SU-DHL-6 (cell line): Measurements from ENCODE around the gene RNF130.

Source experiments
- H2AFZ ChIP-seq: fragments of 200-600 bp; sonication (generic); 2 replicates; pipeline ENCODE4 v1.6.1; 2014; ENCODE audit warnings: low read depth, mild to moderate bottlenecking, moderate library complexity, mixed read lengths, antibody characterized with exemption, low read length; ENCODE audit not compliant: severe bottlenecking
- H3F3A ChIP-seq: fragments of 200-600 bp; shearing (Covaris generic); 2 replicates; pipeline ENCODE4 v1.6.0; 2016; ENCODE audit warnings: antibody characterized with exemption, mild to moderate bottlenecking; ENCODE audit not compliant: insufficient read depth
- H3K27ac ChIP-seq: fragments of 200-600 bp; sonication (generic); 2 replicates; pipeline ENCODE4 v1.5.1; 2016; ENCODE audit warnings: low read depth, mild to moderate bottlenecking, low read length, moderate library complexity, mixed read lengths
- H3K27me3 ChIP-seq: fragments of 200-600 bp; sonication (generic), shearing (Covaris generic); 2 replicates; pipeline ENCODE4 v1.6.0; 2014; ENCODE audit warnings: mild to moderate bottlenecking, low read length
- H3K36me3 ChIP-seq: fragments of 200-600 bp; sonication (generic); 2 replicates; pipeline ENCODE4 v1.6.1; 2014; ENCODE audit warnings: mild to moderate bottlenecking, low read length, mixed read lengths
- H3K4me2 ChIP-seq: fragments of 300-600, 200-600 bp; shearing (Covaris generic), sonication (generic); 2 replicates; pipeline ENCODE4 v1.6.0; 2014; ENCODE audit warnings: low read length, low read depth, mild to moderate bottlenecking; ENCODE audit not compliant: poor library complexity, severe bottlenecking
- H3K4me3 ChIP-seq: fragments of 200-600 bp; sonication (generic); 2 replicates; pipeline ENCODE4 v1.5.1; 2014; ENCODE audit warnings: antibody characterized with exemption, low read length, mild to moderate bottlenecking, mixed read lengths; ENCODE audit not compliant: insufficient read depth, poor library complexity, severe bottlenecking
- H3K79me2 ChIP-seq: fragments of 200-600 bp; sonication (generic); 2 replicates; pipeline ENCODE4 v1.6.1; 2014; ENCODE audit warnings: mild to moderate bottlenecking, low read length, moderate library complexity; ENCODE audit not compliant: insufficient read depth
- H3K9ac ChIP-seq: fragments of 200-600 bp; sonication (generic); 2 replicates; pipeline ENCODE4 v1.7.0; 2014; ENCODE audit warnings: mild to moderate bottlenecking, low read length
- H3K9me2 ChIP-seq: fragments of 200-600 bp; sonication (generic); replicated peaks from 2 replicates; pipeline ENCODE4 v1.6.1; 2014; ENCODE audit warnings: low read length; ENCODE audit not compliant: insufficient read depth
- H3K9me3 ChIP-seq: fragments of 200-600 bp; sonication (generic); 2 replicates; pipeline ENCODE4 v1.6.1; 2014; ENCODE audit warnings: low read length, mixed read lengths; ENCODE audit not compliant: insufficient read depth
- H4K20me1 ChIP-seq: fragments of 200-600 bp; sonication (generic); 2 replicates; pipeline ENCODE4 v1.6.1; 2014; ENCODE audit warnings: low read depth, mild to moderate bottlenecking, antibody characterized with exemption, low read length, moderate library complexity, mixed read lengths
- EZH2phosphoT487 ChIP-seq: fragments of 200-600 bp; sonication (generic), shearing (Covaris generic); conservative IDR thresholded peaks from 2 replicates; pipeline ENCODE4 v1.6.1; 2018; ENCODE audit warnings: mild to moderate bottlenecking, antibody characterized with exemption, low read length, moderate library complexity, mixed read lengths
- TF ChIP-seq, protein P1 (sequence below): fragments of 200-600 bp; sonication (generic); IDR thresholded peaks from one replicate; pipeline ENCODE4 v1.5.1; 2017; ENCODE audit warnings: antibody characterized with exemption, mild to moderate bottlenecking, low read length, moderate library complexity; ENCODE audit not compliant: insufficient read depth, poor library complexity, severe bottlenecking

RNF130 gene

DNA sequence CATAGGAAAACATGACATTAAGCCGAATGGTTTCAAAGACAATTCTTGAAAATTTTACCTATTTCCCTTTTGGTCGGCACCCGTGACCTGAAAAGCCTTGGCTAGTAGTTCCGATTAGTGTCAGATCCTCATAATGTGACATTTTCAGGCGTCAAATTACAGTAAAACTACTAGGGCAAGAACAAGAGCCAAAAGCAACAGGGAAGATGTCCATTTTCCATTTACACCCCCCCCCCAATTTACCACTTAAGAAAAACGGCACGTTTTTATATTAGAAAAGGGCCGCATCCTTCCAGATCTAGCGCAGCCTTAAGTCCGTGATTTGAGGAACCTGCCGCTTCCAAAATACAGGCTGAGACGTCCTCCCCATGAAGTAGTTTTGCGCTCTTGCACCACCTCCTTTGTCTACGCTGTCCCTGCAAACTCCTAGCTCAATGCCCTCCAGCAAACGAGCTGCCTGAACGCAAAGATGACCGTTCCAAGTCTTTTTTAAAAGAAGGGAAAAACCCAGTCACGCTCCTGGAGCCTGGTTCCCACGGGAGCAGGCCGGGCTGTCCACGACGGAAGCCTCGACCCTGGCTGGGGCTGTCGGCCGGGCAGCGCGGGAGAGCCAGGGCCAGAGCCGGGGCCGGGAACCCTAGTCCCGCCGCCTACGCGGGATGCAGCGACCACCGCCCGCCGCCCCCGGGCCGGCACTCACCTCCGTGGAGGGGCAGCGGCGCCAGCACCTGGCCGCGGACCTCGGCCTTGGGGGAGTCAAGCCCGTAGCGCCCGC lies 616 bp downstream of the RNF130 start:
- H3K4me2 ChIP-seq = no peak overlapping the region
- no peak overlapping the region for H3K4me3 ChIP-seq
- TF ChIP-seq EZH2phosphoT487 = no peak
- TF ChIP-seq, protein P1, sequence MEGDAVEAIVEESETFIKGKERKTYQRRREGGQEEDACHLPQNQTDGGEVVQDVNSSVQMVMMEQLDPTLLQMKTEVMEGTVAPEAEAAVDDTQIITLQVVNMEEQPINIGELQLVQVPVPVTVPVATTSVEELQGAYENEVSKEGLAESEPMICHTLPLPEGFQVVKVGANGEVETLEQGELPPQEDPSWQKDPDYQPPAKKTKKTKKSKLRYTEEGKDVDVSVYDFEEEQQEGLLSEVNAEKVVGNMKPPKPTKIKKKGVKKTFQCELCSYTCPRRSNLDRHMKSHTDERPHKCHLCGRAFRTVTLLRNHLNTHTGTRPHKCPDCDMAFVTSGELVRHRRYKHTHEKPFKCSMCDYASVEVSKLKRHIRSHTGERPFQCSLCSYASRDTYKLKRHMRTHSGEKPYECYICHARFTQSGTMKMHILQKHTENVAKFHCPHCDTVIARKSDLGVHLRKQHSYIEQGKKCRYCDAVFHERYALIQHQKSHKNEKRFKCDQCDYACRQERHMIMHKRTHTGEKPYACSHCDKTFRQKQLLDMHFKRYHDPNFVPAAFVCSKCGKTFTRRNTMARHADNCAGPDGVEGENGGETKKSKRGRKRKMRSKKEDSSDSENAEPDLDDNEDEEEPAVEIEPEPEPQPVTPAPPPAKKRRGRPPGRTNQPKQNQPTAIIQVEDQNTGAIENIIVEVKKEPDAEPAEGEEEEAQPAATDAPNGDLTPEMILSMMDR = no peak
- H3K36me3 ChIP-seq = no peaks in the 10 kb centered on the region
- no peaks in the 10 kb centered on the region for H3K27me3 ChIP-seq
- no peaks in the 10 kb centered on the region for H4K20me1 ChIP-seq
- no peaks in the 10 kb centered on the region for H3K79me2 ChIP-seq
- H2AFZ ChIP-seq = no peak overlapping the region
- no peaks in the 10 kb centered on the region for H3K9me3 ChIP-seq
- no peaks in the 10 kb centered on the region for H3F3A ChIP-seq
- H3K9ac ChIP-seq = no peak overlapping the region
- no peaks in the 10 kb centered on the region for H3K9me2 ChIP-seq
- H3K27ac ChIP-seq = no peak overlapping the region

DNA sequence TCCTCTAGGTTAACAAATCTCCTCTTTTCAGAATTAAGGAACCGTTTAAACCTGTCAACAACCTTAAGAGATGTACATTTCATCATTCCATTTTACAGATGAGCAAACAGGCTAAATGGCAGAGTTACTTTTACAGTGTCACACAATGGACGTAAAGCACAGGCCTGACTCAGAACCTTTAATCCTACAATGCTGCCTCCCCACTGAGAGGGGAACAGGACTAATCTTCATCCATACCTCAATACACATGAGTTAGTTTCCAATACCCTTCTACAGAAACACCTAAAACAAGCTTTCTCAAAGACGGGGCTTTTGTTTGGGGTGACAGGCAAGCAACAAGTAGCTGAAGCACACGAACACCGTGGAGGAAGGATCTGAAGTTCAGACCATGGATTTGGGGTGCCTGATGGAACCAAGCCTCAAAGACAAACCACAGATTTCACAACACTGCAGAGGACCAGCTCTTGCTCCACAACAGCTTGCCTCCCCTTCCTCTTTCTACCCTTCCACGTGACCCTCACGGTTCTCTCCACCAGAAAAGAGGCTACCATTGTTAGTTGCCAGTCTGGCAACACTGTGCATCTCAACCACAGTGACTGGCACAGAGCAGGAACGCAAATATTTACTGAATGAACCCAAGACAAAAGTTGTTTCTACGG lies 1.8 kb downstream of the RNF130 start:
- Histone ChIP-seq H3K27ac (no peak overlapping the region), H3K27me3 (no peaks in the 10 kb centered on the region), H3K36me3 (no peaks in the 10 kb centered on the region), H3K9ac (no peak overlapping the region), H3K4me3 (no peak overlapping the region), H2AFZ (no peak overlapping the region), H3K4me2 (no peak overlapping the region), H3K9me2 (no peaks in the 10 kb centered on the region), H4K20me1 (no peaks in the 10 kb centered on the region), H3F3A (no peaks in the 10 kb centered on the region), H3K9me3 (no peaks in the 10 kb centered on the region), H3K79me2 (no peaks in the 10 kb centered on the region)
- no peak for TF ChIP-seq EZH2phosphoT487
- TF ChIP-seq, protein P1 = no peak

DNA sequence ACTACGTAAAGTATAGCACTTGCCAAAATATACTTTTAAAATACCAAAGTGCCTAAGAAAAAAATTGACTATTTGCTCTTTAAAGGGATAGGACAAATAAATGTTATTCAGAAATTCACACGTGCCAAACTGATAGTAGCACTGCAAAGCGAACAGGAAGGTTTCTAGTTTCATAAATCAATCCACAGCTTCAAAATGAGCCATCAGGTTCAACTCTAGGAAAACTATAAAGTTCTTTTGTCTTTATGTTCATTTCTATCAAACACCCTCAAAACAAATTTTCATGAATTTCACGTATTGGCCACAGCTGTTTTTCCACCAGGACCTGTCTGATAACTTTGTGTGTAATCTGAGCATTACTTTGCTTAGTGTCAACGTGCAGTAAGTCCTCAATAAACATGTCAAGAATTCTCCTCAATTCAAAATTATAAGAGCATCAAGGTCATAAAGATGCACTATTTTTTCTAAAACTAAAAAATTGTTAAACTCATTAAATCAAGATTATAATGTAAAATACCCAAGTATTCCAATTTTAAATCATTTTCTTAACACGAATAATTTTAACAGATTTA lies 3.0 kb downstream of the RNF130 start:
- no peaks in the 10 kb centered on the region for H3K79me2 ChIP-seq
- no peaks in the 10 kb centered on the region for H3F3A ChIP-seq
- H3K27me3 ChIP-seq = no peaks in the 10 kb centered on the region
- H3K27ac ChIP-seq = no peak overlapping the region
- H3K9me2 ChIP-seq = no peaks in the 10 kb centered on the region
- no peak overlapping the region for H3K4me3 ChIP-seq
- no peaks in the 10 kb centered on the region for H3K36me3 ChIP-seq
- H3K9me3 ChIP-seq = no peaks in the 10 kb centered on the region
- H3K9ac ChIP-seq = no peak overlapping the region
- no peak for TF ChIP-seq EZH2phosphoT487
- TF ChIP-seq, protein P1 = no peak
- no peaks in the 10 kb centered on the region for H4K20me1 ChIP-seq
- no peak overlapping the region for H2AFZ ChIP-seq
- no peak overlapping the region for H3K4me2 ChIP-seq
